PC-3 (cell line): ENCODE results near the gene AP2M1. TPM values are rescaled to one million over a fixed set of nuclear protein-coding genes. Genes with fewer than 3 reads are reported as not detected.
A peak's percentile ranks its signal among the peaks of the same experiment; 100 is the strongest.

Experiments
- ATAC-seq: fragments of 200-7000 bp; cut with Tn5 transposase; 2 replicates; pipeline ENCODE4 v1.9.1; 2020; ENCODE audit warnings: mild to moderate bottlenecking, moderate library complexity
- BruUV-seq: library from RNA; stranded (reverse); fragments of 400-500 nt; replicated peaks from 2 replicates; lab custom pipeline; 2021; lab: Mats Ljungman, UMichigan
- CTCF ChIA-PET: fragments of 300-600 bp; sonication (Branson Sonifier 250); formaldehyde crosslinking; loops from one replicate; lab custom pipeline; 2022; ENCODE audit warnings: antibody characterized with exemption; lab: Charles Lee
- POLR2A ChIA-PET: fragments of 300-600 bp; sonication (Branson Sonifier 250); formaldehyde crosslinking; loops from one replicate; lab custom pipeline; 2022; ENCODE audit warnings: antibody characterized with exemption; ENCODE audit not compliant: unreplicated experiment; lab: Charles Lee
- DNase-seq: peaks from one replicate; pipeline ENCODE4 v3.0.0-alpha.2; 2015
- H2AFZ ChIP-seq: fragments of 300-600 bp; sonication (generic); 2 replicates; pipeline ENCODE4 v1.6.0; 2016; ENCODE audit warnings: antibody characterized with exemption, low read length
- H3F3A ChIP-seq: fragments of 300-600 bp; sonication (generic); one replicate; pipeline ENCODE4 v1.6.0; 2017; ENCODE audit warnings: antibody characterized with exemption, low read length, control low read depth, mild to moderate bottlenecking; ENCODE audit not compliant: unreplicated experiment
- H3K27ac ChIP-seq: fragments of 300-600 bp; sonication (generic); 2 replicates; pipeline ENCODE4 v1.5.1; 2016; ENCODE audit warnings: mild to moderate bottlenecking, low read length
- H3K27me3 ChIP-seq: fragments of 300-600 bp; sonication (generic); 2 replicates; pipeline ENCODE4 v1.6.1; 2016; ENCODE audit warnings: low read length, mixed read lengths
- H3K36me3 ChIP-seq: fragments of 300-600 bp; sonication (generic); 2 replicates; pipeline ENCODE4 v1.6.1; 2016; ENCODE audit warnings: low read depth, mixed run types, low read length, mixed read lengths
- H3K4me1 ChIP-seq: fragments of 300-600 bp; sonication (generic); 2 replicates; pipeline ENCODE4 v1.5.1; 2016; ENCODE audit warnings: low read length; ENCODE audit not compliant: insufficient read depth
- H3K4me2 ChIP-seq: fragments of 300-600 bp; sonication (generic); 2 replicates; pipeline ENCODE4 v1.6.0; 2016; ENCODE audit warnings: low read length
- H3K4me3 ChIP-seq: fragments of 300-600 bp; sonication (generic); 2 replicates; pipeline ENCODE4 v1.5.1; 2016; ENCODE audit warnings: mild to moderate bottlenecking, low read length, mixed read lengths
- H3K79me2 ChIP-seq: fragments of 300-600 bp; sonication (generic); 2 replicates; pipeline ENCODE4 v1.6.1; 2017; ENCODE audit warnings: low read length, mixed read lengths
- H3K9ac ChIP-seq: fragments of 300-600 bp; sonication (generic); 2 replicates; pipeline ENCODE4 v1.6.0; 2016; ENCODE audit warnings: mild to moderate bottlenecking, low read length
- H3K9me2 ChIP-seq: fragments of 300-600 bp; sonication (generic); replicated peaks from 2 replicates; pipeline ENCODE4 v1.6.1; 2016; ENCODE audit warnings: mixed run types, low read length, mixed read lengths
- H3K9me3 ChIP-seq: fragments of 300-600 bp; sonication (generic); 2 replicates; pipeline ENCODE4 v1.6.1; 2016; ENCODE audit warnings: low read length, mixed read lengths
- H4K20me1 ChIP-seq: fragments of 300-600 bp; sonication (generic); 2 replicates; pipeline ENCODE4 v1.6.1; 2016; ENCODE audit warnings: low read length, mixed read lengths
- EZH2 ChIP-seq: fragments of 300-600 bp; sonication (generic); IDR thresholded peaks from one replicate; pipeline ENCODE4 v1.6.1; 2017; ENCODE audit warnings: antibody characterized with exemption, mild to moderate bottlenecking, low read length; ENCODE audit not compliant: unreplicated experiment
- EZH2phosphoT487 ChIP-seq: fragments of 300-600 bp; sonication (generic); IDR thresholded peaks from 2 replicates; pipeline ENCODE4 v1.6.1; 2018; ENCODE audit warnings: mild to moderate bottlenecking, antibody characterized with exemption, low read length, borderline replicate concordance
- intact Hi-C: fragments of 100-400 bp; cut with micrococcal nuclease; formaldehyde crosslinking; loops from 2 replicates; pipeline ENCODE4 v1.9.0; 2023
- total RNA-seq: library from RNA; depleted of rRNA; stranded (reverse); fragments of >200 nt; gene quantifications from 2 replicates; pipeline ENCODE4 v1.2.3, GENCODE V29; 2014
- TF ChIP-seq, protein P1 (sequence below): fragments of 300-600 bp; sonication (generic); conservative IDR thresholded peaks from 2 replicates; pipeline ENCODE4 v1.5.1; 2017; ENCODE audit warnings: antibody characterized with exemption, low read depth, mild to moderate bottlenecking, low read length

Gene AP2M1
- total RNA-seq, 1 experiment from 2014 or later, result 522 TPM

DNA sequence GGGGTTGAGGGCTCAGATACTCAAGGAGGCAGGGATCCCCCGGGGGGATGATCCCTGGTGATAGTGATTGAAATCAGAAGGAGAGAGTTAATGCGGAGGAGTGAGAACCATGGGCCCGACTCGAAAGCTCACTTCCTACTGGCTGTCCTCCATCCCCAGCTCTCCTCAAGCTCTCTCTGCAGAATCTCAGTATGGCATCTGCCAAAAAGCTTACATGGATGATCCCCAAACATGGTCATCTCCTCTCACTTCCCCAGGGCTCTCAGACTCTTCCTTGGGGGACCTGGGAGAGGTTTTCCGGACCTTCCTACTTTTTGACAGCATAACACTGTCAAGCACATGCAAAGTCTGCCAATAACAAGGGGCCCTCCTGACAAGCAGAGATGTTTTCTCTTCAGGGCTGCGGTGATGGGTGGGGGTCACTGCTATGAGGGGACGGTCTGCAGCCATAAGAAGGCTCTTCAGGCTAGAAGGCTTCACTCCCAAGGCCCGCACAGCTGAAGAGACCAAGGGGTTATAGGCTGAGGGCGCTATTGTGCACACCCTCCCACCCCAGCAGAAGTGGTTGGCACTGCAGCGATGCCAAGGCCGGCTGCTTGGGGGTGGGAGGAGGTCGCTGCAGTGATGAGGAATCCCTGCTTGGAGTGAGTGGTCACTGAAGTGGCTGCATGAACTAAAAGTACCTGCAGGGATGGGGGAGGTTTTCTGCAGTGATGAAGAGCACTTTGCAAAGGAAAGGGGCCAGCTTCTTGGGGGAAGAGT is 53.9 kb downstream of the AP2M1 start:
- Histone ChIP-seq H3F3A (no peaks in the 10 kb centered on the region), H3K27me3 (peaks cover 10% of the 10 kb centered on the region), H3K27ac (no peak overlapping the region), H3K4me3 (peak overlapping the region; percentile 75; the same call in 1 of the 2 replicates), H3K4me1 (peaks cover 9% of the 10 kb centered on the region; the same call in 1 of the 2 replicates), H3K9me3 (no peaks in the 10 kb centered on the region), H3K36me3 (no peaks in the 10 kb centered on the region), H3K9me2 (no peaks in the 10 kb centered on the region), H4K20me1 (no peaks in the 10 kb centered on the region), H3K9ac (no peak overlapping the region), H2AFZ (no peak overlapping the region), H3K4me2 (peak overlapping the region; percentile 99; the same call in 1 of the 2 replicates), H3K79me2 (no peaks in the 10 kb centered on the region)
- CTCF ChIA-PET, result interaction anchor here (0.6 to 1.1 kb wide), 3 partner anchors 21 to 345 kb away, joined by 3 to 14 read pairs (median 4); no protein-coding TSS in a partner anchor
- no peak for DNase-seq
- intact Hi-C loops, result no loop called here
- TF ChIP-seq EZH2 (no peak), EZH2phosphoT487 (no peak)
- TF ChIP-seq, protein P1, sequence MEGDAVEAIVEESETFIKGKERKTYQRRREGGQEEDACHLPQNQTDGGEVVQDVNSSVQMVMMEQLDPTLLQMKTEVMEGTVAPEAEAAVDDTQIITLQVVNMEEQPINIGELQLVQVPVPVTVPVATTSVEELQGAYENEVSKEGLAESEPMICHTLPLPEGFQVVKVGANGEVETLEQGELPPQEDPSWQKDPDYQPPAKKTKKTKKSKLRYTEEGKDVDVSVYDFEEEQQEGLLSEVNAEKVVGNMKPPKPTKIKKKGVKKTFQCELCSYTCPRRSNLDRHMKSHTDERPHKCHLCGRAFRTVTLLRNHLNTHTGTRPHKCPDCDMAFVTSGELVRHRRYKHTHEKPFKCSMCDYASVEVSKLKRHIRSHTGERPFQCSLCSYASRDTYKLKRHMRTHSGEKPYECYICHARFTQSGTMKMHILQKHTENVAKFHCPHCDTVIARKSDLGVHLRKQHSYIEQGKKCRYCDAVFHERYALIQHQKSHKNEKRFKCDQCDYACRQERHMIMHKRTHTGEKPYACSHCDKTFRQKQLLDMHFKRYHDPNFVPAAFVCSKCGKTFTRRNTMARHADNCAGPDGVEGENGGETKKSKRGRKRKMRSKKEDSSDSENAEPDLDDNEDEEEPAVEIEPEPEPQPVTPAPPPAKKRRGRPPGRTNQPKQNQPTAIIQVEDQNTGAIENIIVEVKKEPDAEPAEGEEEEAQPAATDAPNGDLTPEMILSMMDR, result no peak
- POLR2A ChIA-PET, result no interaction called here
- BruUV-seq, result no TSS peak
- 0 out of 2 replicates have a peak, but pooled peaks have one; percentile 4 for ATAC-seq

DNA sequence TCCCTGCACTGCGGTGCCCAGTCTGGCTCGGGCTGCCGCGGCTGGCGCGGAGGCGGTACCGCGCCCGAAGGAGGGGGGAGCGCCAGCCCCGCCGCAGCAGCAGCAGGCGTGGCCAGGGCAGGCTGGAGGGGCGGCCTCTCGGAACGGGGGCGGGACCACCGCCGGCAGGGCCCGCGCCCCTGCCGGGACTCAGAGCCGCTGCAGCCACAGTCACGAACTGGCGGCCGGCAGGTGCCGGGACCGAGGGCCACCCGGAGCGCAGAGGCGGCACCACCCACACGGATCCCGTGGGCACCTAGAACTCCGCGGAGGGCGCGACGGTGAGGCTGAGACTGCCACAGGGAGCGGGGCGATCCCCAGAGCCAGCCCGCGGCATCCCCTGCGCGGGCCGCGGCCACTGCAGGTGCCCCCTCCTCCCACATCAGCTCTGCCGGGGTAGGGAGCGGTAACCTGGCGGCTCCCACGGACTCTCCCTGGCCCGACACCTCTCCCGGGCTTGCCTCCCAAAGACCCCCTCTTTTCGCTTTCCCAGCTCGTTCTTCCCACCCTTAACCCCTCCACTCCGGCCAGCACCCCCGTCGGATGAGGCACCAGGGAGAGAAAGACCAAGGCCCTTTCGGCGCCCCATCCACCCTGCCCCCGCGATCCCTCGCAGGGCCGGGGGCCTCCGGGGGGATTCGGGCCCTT is 54.9 kb downstream of the AP2M1 start, which contains the start of gene VWA5B2:
TSS of gene VWA5B2 (plus strand) at position 192 of the 687 bp plus-strand sequence. CDS start 944 bp downstream, outside the sequence.
- peak within 1 kb of the TSS; percentile 75 for H3K4me3 ChIP-seq
- no TSS peak for BruUV-seq
- peak within 1 kb of the TSS; percentile 79 for H2AFZ ChIP-seq
- H3K79me2 ChIP-seq, result no peaks in the 10 kb centered on the region
- peaks cover 18% of the 10 kb centered on the region for H3K4me1 ChIP-seq
- H3K9ac ChIP-seq, result no peak within 1 kb of the TSS
- peak; percentile 80 for ATAC-seq
- H3K27me3 ChIP-seq, result peaks cover 10% of the 10 kb centered on the region
- no peaks in the 10 kb centered on the region for H3K36me3 ChIP-seq
- TF ChIP-seq, protein P1, result no peak
- no peak for TF ChIP-seq EZH2phosphoT487
- no peak for TF ChIP-seq EZH2
- intact Hi-C loops, result loop anchor here (5.0 kb wide), 1 partner anchor 42 kb away; the partner anchor contains the start of gene ABCF3
- H3F3A ChIP-seq, result no peaks in the 10 kb centered on the region
- peak; percentile 80 for DNase-seq
- H3K9me3 ChIP-seq, result no peaks in the 10 kb centered on the region
- peak within 1 kb of the TSS; percentile 99 for H3K4me2 ChIP-seq
- H3K27ac ChIP-seq, result no peak within 1 kb of the TSS
- no peaks in the 10 kb centered on the region for H3K9me2 ChIP-seq
- CTCF ChIA-PET, result no interaction called here
- H4K20me1 ChIP-seq, result no peaks in the 10 kb centered on the region
- POLR2A ChIA-PET, result no interaction called here
